SK-N-SH treated with all-trans-retinoic acid at 6 μM for 48 hours (cell line): Measurements from ENCODE around the gene PKNOX2.

Source experiments
- ATAC-seq: fragments of 200-7000 bp; cut with Tn5 transposase; 3 replicates; pipeline ENCODE4 v1.9.1; 2020; ENCODE audit warnings: mild to moderate bottlenecking, moderate library complexity
- BACH2 ChIP-seq: fragments of 250-450 bp; sonication (Bioruptor Pico); IDR thresholded peaks from 2 replicates; pipeline ENCODE4 v1.9.0; 2021; ENCODE audit warnings: mild to moderate bottlenecking, borderline replicate concordance
- CREB5 ChIP-seq: fragments of 250-450 bp; sonication (Bioruptor Pico); IDR thresholded peaks from 2 replicates; pipeline ENCODE4 v1.5.1; 2020; ENCODE audit warnings: low read depth, mild to moderate bottlenecking, moderate library complexity
- CSDC2 ChIP-seq: fragments of 250-450 bp; sonication (Bioruptor Pico); IDR thresholded peaks from 2 replicates; pipeline ENCODE4 v1.5.0; 2020; ENCODE audit warnings: mild to moderate bottlenecking, moderate library complexity
- CSRNP3 ChIP-seq: fragments of 250-450 bp; sonication (Bioruptor Pico); IDR thresholded peaks from 2 replicates; pipeline ENCODE4 v1.5.1; 2021; ENCODE audit warnings: mild to moderate bottlenecking, moderate library complexity
- ESRRG ChIP-seq: fragments of 250-450 bp; sonication (Bioruptor Pico); IDR thresholded peaks from 2 replicates; pipeline ENCODE4 v1.6.1; 2021; ENCODE audit warnings: mild to moderate bottlenecking
- GLIS3 ChIP-seq: fragments of 250-450 bp; sonication (Bioruptor Pico); IDR thresholded peaks from 2 replicates; pipeline ENCODE4 v1.5.0; 2020; ENCODE audit warnings: mild to moderate bottlenecking, moderate library complexity
- ISL1 ChIP-seq: fragments of 250-450 bp; sonication (Bioruptor Pico); IDR thresholded peaks from 2 replicates; pipeline ENCODE4 v2.1.2; 2022; ENCODE audit warnings: mild to moderate bottlenecking, moderate library complexity
- OSR1 ChIP-seq: fragments of 250-450 bp; sonication (Bioruptor Pico); IDR thresholded peaks from 2 replicates; pipeline ENCODE4 v1.8.0; 2022; ENCODE audit warnings: moderate library complexity, mild to moderate bottlenecking, inconsistent platforms
- POU6F1 ChIP-seq: fragments of 250-450 bp; sonication (Bioruptor Pico); IDR thresholded peaks from 2 replicates; pipeline ENCODE4 v1.8.0; 2021; ENCODE audit warnings: low read depth, mild to moderate bottlenecking, moderate library complexity, borderline replicate concordance
- PPARA ChIP-seq: fragments of 250-450 bp; sonication (Bioruptor Pico); IDR thresholded peaks from 2 replicates; pipeline ENCODE4 v1.5.0; 2020; ENCODE audit warnings: mild to moderate bottlenecking, borderline replicate concordance
- RARB ChIP-seq: fragments of 250-450 bp; sonication (Bioruptor Pico); IDR thresholded peaks from 2 replicates; pipeline ENCODE4 v1.8.0; 2021; ENCODE audit warnings: mild to moderate bottlenecking, moderate library complexity
- SNAI2 ChIP-seq: fragments of 250-450 bp; sonication (Bioruptor Pico); IDR thresholded peaks from 2 replicates; pipeline ENCODE4 v1.5.0; 2020; ENCODE audit warnings: mild to moderate bottlenecking, moderate library complexity
- TCF4 ChIP-seq: fragments of 250-450 bp; sonication (Bioruptor Pico); IDR thresholded peaks from 2 replicates; pipeline ENCODE4 v1.8.0; 2021; ENCODE audit warnings: mild to moderate bottlenecking, moderate library complexity, borderline replicate concordance
- TOX ChIP-seq: fragments of 250-450 bp; sonication (Bioruptor Pico); IDR thresholded peaks from 2 replicates; pipeline ENCODE4 v1.8.0; 2021; ENCODE audit warnings: mild to moderate bottlenecking, moderate library complexity, borderline replicate concordance
- TSHZ2 ChIP-seq: fragments of 250-450 bp; sonication (Bioruptor Pico); IDR thresholded peaks from 2 replicates; pipeline ENCODE4 v1.5.0; 2020; ENCODE audit warnings: mild to moderate bottlenecking, moderate library complexity
- ZC3H10 ChIP-seq: fragments of 250-450 bp; sonication (Bioruptor Pico); IDR thresholded peaks from 2 replicates; pipeline ENCODE4 v1.5.1; 2021; ENCODE audit warnings: mild to moderate bottlenecking, moderate library complexity
- ZFP3 ChIP-seq: fragments of 250-450 bp; sonication (Bioruptor Pico); IDR thresholded peaks from 2 replicates; pipeline ENCODE4 v1.5.0; 2020; ENCODE audit warnings: mild to moderate bottlenecking, moderate library complexity
- ZNF565 ChIP-seq: fragments of 450-650 bp; formaldehyde crosslinking; conservative IDR thresholded peaks from 2 replicates; pipeline ENCODE4 v1.5.0; 2020; ENCODE audit warnings: low read depth, mild to moderate bottlenecking, moderate library complexity
- ZNF8 ChIP-seq: fragments of 450-650 bp; formaldehyde crosslinking; IDR thresholded peaks from 2 replicates; pipeline ENCODE4 v1.5.0; 2020; ENCODE audit warnings: mild to moderate bottlenecking, moderate library complexity

Gene PKNOX2

GRCh38 chr11:125211191-125211947 is 46.8 kb downstream of the PKNOX2 start:
- no peak for TF ChIP-seq RARB (CRISPR knock-in tag)
- no peak for TF ChIP-seq POU6F1 (CRISPR knock-in tag)
- TF ChIP-seq TCF4 (CRISPR knock-in tag) = no peak
- TF ChIP-seq TSHZ2 (CRISPR knock-in tag) = no peak
- TF ChIP-seq ZFP3 (CRISPR knock-in tag) = no peak
- no peak for TF ChIP-seq CSRNP3 (CRISPR knock-in tag)
- no peak for TF ChIP-seq ESRRG (CRISPR knock-in tag)
- TF ChIP-seq TOX (CRISPR knock-in tag) = no peak
- TF ChIP-seq OSR1 (CRISPR knock-in tag) = no peak
- TF ChIP-seq GLIS3 = no peak
- no peak for TF ChIP-seq ISL1 (CRISPR knock-in tag)
- TF ChIP-seq ZNF8 (CRISPR knock-in tag) = no peak
- no peak for TF ChIP-seq SNAI2
- no peak for TF ChIP-seq PPARA (CRISPR knock-in tag)
- TF ChIP-seq CREB5 = no peak
- no peak for TF ChIP-seq ZNF565 (CRISPR knock-in tag)
- TF ChIP-seq ZC3H10 (CRISPR knock-in tag) = no peak
- TF ChIP-seq CSDC2 (CRISPR knock-in tag) = no peak
- no peak for ATAC-seq

GRCh38 chr11:125211948-125212340 is 47.4 kb downstream of the PKNOX2 start:
- no peak for ATAC-seq
- TF ChIP-seq TCF4 (CRISPR knock-in tag) (no peak), BACH2 (no peak), ZFP3 (CRISPR knock-in tag) (no peak), SNAI2 (no peak), CREB5 (no peak), PPARA (CRISPR knock-in tag) (no peak), CSRNP3 (CRISPR knock-in tag) (no peak)
